SJSA1 (cell line): ENCODE data around the gene CENPP. TPM values are rescaled to one million over a fixed set of nuclear protein-coding genes. Genes with fewer than 3 reads are reported as not detected.
A peak's percentile ranks its signal among the peaks of the same experiment; 100 is the strongest.

ENCODE experiments used
- DNase-seq, 2 experiments: peaks; one replicate each; pipeline ENCODE4 v3.0.0-alpha.2; 2015 to 2020; ENCODE audit warnings: low spot score in 2 of 2, low read depth in 1 of 2
- H3K27ac ChIP-seq: fragments of 250-450 bp; sonication (Bioruptor Pico); 2 replicates; pipeline ENCODE4 v1.5.1; 2020; ENCODE audit warnings: mild to moderate bottlenecking, moderate library complexity
- H3K27me3 ChIP-seq: fragments of 250-450 bp; sonication (Bioruptor Pico); replicated peaks from 2 replicates; pipeline ENCODE4 v1.5.1; 2020; ENCODE audit warnings: mild to moderate bottlenecking, moderate library complexity
- H3K36me3 ChIP-seq: fragments of 250-450 bp; sonication (Bioruptor Pico); 2 replicates; pipeline ENCODE4 v1.5.1; 2020; ENCODE audit warnings: mild to moderate bottlenecking
- H3K4me1 ChIP-seq: fragments of 250-450 bp; sonication (Bioruptor Pico); replicated peaks from 2 replicates; pipeline ENCODE4 v1.6.1; 2021; ENCODE audit warnings: mild to moderate bottlenecking
- H3K4me3 ChIP-seq: fragments of 250-450 bp; sonication (Bioruptor Pico); 2 replicates; pipeline ENCODE4 v1.5.1; 2020; ENCODE audit warnings: mild to moderate bottlenecking
- H3K9me3 ChIP-seq: fragments of 250-450 bp; sonication (Bioruptor Pico); replicated peaks from 2 replicates; pipeline ENCODE4 v1.5.1; 2020; ENCODE audit warnings: mild to moderate bottlenecking
- total RNA-seq: library from RNA; depleted of rRNA; stranded (reverse); fragments of >200 nt; shearing (Covaris generic); gene quantifications from 2 replicates; pipeline ENCODE4 v1.2.3, GENCODE V29; 2014

CENPP gene
- total RNA-seq, 1 experiment from 2014 or later, result 11.0 TPM

GRCh38 chr9:92595930-92596329 is 270.2 kb downstream of the CENPP start:
- Histone ChIP-seq H3K9me3 (no peaks in the 10 kb centered on the region), H3K27ac (no peak overlapping the region), H3K27me3 (no peaks in the 10 kb centered on the region), H3K36me3 (no peaks in the 10 kb centered on the region), H3K4me3 (no peak overlapping the region), H3K4me1 (peaks cover 28% of the 10 kb centered on the region)
- DNase-seq, result no peak

GRCh38 chr9:92598382-92598781 is 272.6 kb downstream of the CENPP start:
- DNase-seq, result no peak
- peaks cover 43% of the 10 kb centered on the region for H3K4me1 ChIP-seq
- H3K4me3 ChIP-seq, result no peak overlapping the region
- no peak overlapping the region for H3K27ac ChIP-seq
- H3K9me3 ChIP-seq, result no peaks in the 10 kb centered on the region
- H3K36me3 ChIP-seq, result no peaks in the 10 kb centered on the region
- no peaks in the 10 kb centered on the region for H3K27me3 ChIP-seq

GRCh38 chr9:92599938-92600461 is 274.2 kb downstream of the CENPP start:
- Histone ChIP-seq H3K36me3 (no peaks in the 10 kb centered on the region), H3K4me1 (peaks cover 43% of the 10 kb centered on the region), H3K27me3 (no peaks in the 10 kb centered on the region), H3K27ac (peak overlapping the region; percentile 88), H3K9me3 (no peaks in the 10 kb centered on the region), H3K4me3 (no peak overlapping the region)
- DNase-seq, result no peak

GRCh38 chr9:92600462-92601261 is 274.9 kb downstream of the CENPP start:
- Histone ChIP-seq H3K4me1 (peaks cover 43% of the 10 kb centered on the region), H3K4me3 (no peak overlapping the region)

GRCh38 chr9:92601451-92601850 is 275.7 kb downstream of the CENPP start:
- Histone ChIP-seq H3K4me1 (peaks cover 43% of the 10 kb centered on the region), H3K27me3 (no peaks in the 10 kb centered on the region), H3K27ac (peak overlapping the region; percentile 88), H3K36me3 (no peaks in the 10 kb centered on the region), H3K4me3 (no peak overlapping the region), H3K9me3 (no peaks in the 10 kb centered on the region)
- no peak for DNase-seq

More at GRCh38 chr9:92600462-92601261, 274.9 kb downstream of the CENPP start:
- no peaks in the 10 kb centered on the region for H3K36me3 ChIP-seq
- H3K27ac ChIP-seq, result peak overlapping the region; percentile 88
- peak; percentile 66 to 79 for DNase-seq
- H3K9me3 ChIP-seq, result no peaks in the 10 kb centered on the region
- H3K27me3 ChIP-seq, result no peaks in the 10 kb centered on the region

- DNase-seq, result no peak
- Histone ChIP-seq H3K36me3 (no peaks in the 10 kb centered on the region), H3K4me1 (peaks cover 48% of the 10 kb centered on the region), H3K9me3 (no peaks in the 10 kb centered on the region), H3K27me3 (no peaks in the 10 kb centered on the region), H3K27ac (no peak overlapping the region), H3K4me3 (no peak overlapping the region)
Observed at GRCh38 chr9:92602413-92602812, 276.7 kb downstream of the CENPP start.

- peaks cover 50% of the 10 kb centered on the region for H3K4me1 ChIP-seq
- H3K36me3 ChIP-seq, result no peaks in the 10 kb centered on the region
- no peak overlapping the region for H3K27ac ChIP-seq
- H3K9me3 ChIP-seq, result no peaks in the 10 kb centered on the region
- H3K4me3 ChIP-seq, result no peak overlapping the region
- H3K27me3 ChIP-seq, result no peaks in the 10 kb centered on the region
- DNase-seq, result no peak
Observed at GRCh38 chr9:92603100-92603499, 277.3 kb downstream of the CENPP start.

GRCh38 chr9:92603990-92604389 is 278.2 kb downstream of the CENPP start:
- no peak for DNase-seq
- H3K9me3 ChIP-seq, result no peaks in the 10 kb centered on the region
- no peaks in the 10 kb centered on the region for H3K27me3 ChIP-seq

GRCh38 chr9:92605224-92605623 is 279.5 kb downstream of the CENPP start:
- Histone ChIP-seq H3K9me3 (no peaks in the 10 kb centered on the region), H3K4me1 (peaks cover 38% of the 10 kb centered on the region), H3K36me3 (no peaks in the 10 kb centered on the region), H3K27me3 (no peaks in the 10 kb centered on the region), H3K27ac (no peak overlapping the region), H3K4me3 (no peak overlapping the region)
- no peak for DNase-seq

More at GRCh38 chr9:92603990-92604389, 278.2 kb downstream of the CENPP start:
- Histone ChIP-seq H3K4me1 (peaks cover 50% of the 10 kb centered on the region), H3K36me3 (no peaks in the 10 kb centered on the region), H3K4me3 (no peak overlapping the region), H3K27ac (no peak overlapping the region)

GRCh38 chr9:92607088-92607487 is 281.3 kb downstream of the CENPP start:
- H3K27ac ChIP-seq, result no peak overlapping the region

GRCh38 chr9:92607773-92608172 is 282.0 kb downstream of the CENPP start:
- Histone ChIP-seq H3K9me3 (no peaks in the 10 kb centered on the region), H3K36me3 (peaks cover 9% of the 10 kb centered on the region; the same call in 1 of the 2 replicates), H3K4me1 (peaks cover 16% of the 10 kb centered on the region), H3K4me3 (no peak overlapping the region), H3K27ac (no peak overlapping the region), H3K27me3 (no peaks in the 10 kb centered on the region)
- peak in 1 of 2 experiments; percentile 34 for DNase-seq

More at GRCh38 chr9:92607088-92607487, 281.3 kb downstream of the CENPP start:
- DNase-seq, result peak in 1 of 2 experiments; percentile 23
- Histone ChIP-seq H3K9me3 (no peaks in the 10 kb centered on the region), H3K4me1 (peaks cover 19% of the 10 kb centered on the region), H3K36me3 (peaks cover 8% of the 10 kb centered on the region; the same call in 1 of the 2 replicates), H3K27me3 (no peaks in the 10 kb centered on the region), H3K4me3 (no peak overlapping the region)

- Histone ChIP-seq H3K27ac (no peak overlapping the region), H3K9me3 (no peaks in the 10 kb centered on the region), H3K4me3 (no peak overlapping the region), H3K36me3 (peaks cover 14% of the 10 kb centered on the region; the same call in 1 of the 2 replicates), H3K27me3 (no peaks in the 10 kb centered on the region), H3K4me1 (peaks cover 16% of the 10 kb centered on the region)
- DNase-seq, result no peak
Observed at GRCh38 chr9:92608241-92608908, 282.6 kb downstream of the CENPP start.

GRCh38 chr9:92608909-92609445 is 283.2 kb downstream of the CENPP start:
- H3K4me1 ChIP-seq, result peaks cover 16% of the 10 kb centered on the region
- no peaks in the 10 kb centered on the region for H3K27me3 ChIP-seq
- no peaks in the 10 kb centered on the region for H3K9me3 ChIP-seq
- no peak for DNase-seq
- peaks cover 19% of the 10 kb centered on the region; the same call in 1 of the 2 replicates for H3K36me3 ChIP-seq
- no peak overlapping the region for H3K27ac ChIP-seq
- no peak overlapping the region for H3K4me3 ChIP-seq
